GOT3 (cell line): Measurements from ENCODE around the gene SLC5A9.
"Not testable (repeated sequence)": the region's sequence is repeated elsewhere in the genome, so short reads cannot be mapped to it uniquely, and the experiment has no call there.

ENCODE experiments used
- DNase-seq: peaks from one replicate; lab custom pipeline; 2025; ENCODE audit warnings: mixed read lengths; lab: John Stamatoyannopoulos, UW

The SLC5A9 gene

DNA sequence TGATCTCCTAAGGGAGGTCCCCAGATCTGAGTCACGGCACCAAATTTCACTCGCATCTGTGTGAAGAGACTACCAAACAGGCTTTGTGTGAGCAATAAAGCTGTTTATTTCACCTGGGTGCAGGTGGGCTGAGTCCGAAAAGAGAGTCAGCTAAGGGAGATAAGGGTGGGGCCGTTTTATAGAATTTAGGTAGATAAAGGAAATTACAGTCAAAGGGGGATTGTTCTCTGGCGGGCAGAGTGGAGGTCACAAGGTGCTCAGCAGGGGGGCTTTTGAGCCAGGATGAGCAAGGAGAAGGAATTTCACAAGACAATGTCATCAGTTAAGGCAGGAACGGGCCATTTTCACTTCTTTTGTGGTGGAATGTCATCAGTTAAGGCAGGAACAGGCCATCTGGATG lies 8.2 kb upstream of the SLC5A9 start:
- DNase-seq: not testable (repeated sequence)

DNA sequence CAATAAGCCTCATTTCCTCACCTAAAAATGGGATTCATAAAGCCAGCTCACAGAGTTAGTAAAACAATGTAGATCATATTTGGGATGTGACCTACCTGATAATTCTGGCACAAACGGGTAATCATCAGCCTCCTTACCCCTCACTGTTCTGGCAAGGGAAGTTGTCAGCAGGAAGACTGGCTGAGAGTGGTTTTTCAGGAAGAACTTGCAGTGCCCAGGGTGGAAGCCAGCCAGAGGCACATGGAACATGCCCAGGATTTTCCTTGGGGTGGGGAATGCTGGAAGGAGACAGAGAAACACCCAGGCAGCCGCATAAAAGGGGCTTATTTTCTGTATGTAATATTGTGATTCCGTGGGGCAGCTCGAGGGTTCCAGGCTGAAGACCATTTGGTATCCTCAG lies 7.7 kb upstream of the SLC5A9 start:
- no peak for DNase-seq

DNA sequence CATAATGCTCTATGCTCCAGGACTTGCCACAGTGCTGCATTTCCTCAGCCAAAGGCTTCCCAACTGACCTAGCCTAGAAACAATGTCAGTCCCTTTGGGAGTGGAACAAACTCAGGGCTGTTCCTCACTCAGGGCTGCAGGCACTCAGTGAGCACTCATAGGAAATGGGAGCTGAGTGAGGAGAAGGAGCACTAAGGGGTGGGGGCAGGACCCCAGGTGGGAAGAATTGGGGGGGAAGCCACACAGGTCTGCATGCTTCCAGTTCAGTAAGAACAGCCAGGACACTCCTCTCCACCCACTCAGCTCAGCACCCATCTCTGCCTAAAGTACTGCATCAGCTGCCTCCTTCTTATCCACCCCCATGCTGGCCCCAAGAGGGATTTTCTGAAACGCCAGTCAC lies 7.3 kb upstream of the SLC5A9 start:
- no peak for DNase-seq

DNA sequence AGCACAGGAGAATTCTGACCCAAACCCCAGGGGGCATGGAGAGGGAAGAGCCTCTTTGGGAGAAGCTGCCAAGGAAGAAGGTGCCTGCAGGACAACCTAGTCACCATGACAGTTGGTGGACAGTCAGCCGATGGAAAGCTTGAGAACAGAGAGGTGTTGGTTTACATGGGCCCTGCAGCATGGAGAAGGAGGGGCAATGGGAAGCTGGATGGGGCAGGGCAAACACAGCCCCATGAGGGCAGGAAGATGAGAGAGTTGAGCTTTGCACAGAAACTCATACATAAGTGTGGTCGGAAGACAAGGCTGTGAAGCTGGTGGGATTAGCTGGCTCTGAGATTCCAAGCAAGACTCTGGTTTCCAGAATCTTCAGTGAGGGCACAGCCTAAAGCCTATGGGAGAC lies 6.6 kb upstream of the SLC5A9 start:
- no peak for DNase-seq

DNA sequence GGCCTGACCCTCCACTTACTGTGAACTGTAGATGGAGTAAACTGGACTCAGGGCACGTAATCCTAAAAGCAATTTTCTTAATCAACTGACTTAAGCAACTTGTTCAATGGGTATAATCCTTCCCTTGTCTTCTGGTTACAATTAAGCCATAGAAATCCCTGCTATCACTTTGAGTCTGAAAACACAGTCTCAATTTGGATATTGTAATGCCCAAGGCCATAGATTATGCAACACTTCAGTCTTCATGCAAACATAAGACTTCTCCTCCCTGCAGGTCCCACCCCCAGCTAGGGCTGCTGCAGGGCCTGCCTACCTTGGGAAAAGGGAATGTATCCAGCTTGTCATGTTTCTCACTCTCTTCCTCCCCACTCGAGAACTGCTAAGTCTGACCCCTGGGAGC lies 6.2 kb upstream of the SLC5A9 start:
- no peak for DNase-seq

DNA sequence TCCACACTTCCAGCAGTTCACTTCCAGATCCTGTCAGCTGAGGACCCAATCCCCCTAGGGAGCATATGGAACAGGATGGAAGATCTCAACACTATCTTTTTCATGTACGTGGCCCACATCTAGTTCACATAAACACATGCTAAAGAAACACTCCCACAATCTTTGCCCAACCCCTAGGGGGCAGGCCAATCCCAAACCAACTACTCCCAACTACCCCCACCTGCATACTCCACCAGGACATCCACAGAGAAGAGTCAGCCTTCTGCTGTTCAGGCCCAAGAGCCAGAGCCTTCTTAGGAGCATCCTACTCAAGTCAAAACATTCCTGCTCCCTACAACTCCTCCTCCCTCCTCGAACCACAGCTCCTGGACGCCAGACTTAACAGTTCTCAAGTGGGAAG lies 5.6 kb upstream of the SLC5A9 start:
- DNase-seq: no peak

DNA sequence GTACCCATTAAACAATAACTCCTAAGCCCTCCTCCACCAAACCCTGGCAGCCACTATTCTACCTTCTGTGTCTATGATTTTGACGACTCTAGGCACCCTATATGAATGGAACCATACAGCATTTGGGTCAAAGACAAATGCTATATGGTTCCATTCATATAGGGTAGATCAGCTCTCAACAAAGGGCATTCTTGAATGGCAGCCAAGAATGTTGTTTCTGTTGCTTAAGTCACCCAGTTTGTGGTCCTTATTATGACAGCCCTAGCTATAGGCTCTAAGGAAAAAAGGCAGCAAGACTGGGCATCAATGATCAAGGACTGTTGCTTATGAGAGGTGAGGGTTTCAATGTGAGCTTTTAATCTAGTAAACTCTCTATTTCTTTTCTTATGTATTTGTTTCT lies 4.7 kb upstream of the SLC5A9 start:
- DNase-seq: no peak

DNA sequence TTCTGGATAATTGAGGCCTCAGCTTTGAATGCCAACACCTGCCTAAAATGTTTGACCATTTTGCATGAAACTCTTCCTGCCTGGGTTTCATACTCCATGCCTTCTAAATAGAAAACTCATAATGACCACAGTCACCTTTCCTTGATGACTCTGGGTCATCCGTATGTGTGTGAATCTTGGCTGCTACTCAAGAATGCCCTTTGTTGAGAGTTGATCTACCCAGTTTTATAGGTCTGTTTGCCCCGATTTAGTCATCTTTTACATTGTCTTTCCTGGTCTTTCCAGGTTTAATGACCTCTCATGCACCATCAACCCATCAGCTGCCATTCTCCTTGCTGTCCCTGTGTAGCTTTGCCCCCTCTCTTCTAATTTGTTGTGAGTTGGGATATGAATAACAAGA lies 2.7 kb upstream of the SLC5A9 start:
- DNase-seq: no peak

DNA sequence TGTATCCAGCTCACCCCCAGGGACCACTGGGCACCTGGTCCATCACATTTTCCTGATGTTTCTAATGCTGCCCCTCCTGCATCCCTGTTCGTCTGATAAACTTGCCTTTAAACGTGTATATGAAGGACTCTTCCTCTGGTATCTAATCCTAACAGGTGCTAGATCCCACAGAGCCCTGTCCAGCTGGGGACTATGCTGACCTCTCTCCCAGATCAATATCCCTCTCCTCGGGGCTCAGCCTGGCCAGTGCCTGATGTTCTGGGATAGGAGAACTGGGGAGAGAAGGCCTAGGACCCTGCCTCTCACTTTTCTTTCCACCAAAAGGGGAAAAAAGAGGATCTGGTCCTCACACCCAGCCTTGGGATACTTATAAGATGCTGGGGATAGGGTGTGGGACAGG lies 1.4 kb upstream of the SLC5A9 start:
- DNase-seq: no peak

DNA sequence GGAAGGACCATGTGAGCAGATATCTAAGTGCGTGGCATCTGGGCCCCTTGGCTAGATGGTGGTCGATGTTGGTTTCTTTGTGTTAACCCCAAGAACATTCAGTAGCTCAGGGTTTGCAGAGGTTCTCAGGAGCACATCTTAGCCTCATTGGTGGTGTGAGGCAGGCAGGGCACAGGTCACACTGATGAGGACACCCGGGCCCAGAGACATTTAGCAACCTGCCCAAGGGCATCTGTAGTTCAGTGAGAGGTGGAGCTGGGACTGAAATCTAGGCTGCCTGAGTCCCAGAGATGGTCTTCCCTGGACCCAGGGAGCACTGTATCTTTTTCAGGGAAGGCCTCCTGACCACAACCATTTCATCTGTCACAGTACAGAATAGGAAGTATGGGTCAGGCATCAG lies 859 bp upstream of the SLC5A9 start:
- no peak for DNase-seq

DNA sequence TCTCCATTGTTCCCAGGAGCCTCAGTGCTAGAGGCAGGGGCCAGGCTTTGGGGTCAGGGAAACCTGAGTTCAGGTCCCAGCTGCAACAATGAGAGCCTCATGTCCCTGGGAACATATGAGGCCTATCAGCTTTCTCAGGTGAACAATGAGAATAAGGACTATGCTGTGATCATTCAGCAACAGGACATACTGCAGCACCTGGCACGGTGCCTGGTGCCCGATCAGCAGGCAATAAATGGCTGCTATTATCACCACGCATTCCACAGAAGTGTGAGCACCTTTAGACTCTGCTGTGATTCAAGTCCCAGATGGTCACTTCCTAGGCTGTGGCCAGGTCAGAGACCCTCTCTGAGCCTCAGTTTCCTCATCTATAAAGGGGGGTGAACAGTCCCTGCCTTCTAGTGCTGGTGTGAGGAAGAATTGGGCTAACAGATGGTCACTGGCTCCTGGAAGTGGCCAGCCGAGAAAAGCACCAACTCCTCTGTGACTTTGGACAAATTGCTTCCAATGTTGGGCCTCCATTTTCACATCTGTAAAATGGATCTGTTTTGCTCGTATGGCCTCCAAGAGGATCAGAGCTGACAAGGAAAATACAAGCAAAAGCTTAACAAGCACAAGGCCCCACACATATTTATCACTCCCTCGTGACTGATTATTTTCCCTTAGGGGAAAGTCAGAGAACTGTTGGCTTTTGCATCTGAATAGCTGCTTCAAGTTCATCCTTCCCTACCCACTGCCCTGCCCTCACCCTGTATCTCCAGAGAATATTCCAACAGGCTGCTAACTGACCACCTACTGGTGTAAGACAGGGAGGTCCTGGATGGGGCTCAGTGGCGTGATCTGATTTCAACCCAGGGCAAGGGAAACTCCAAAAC lies 1.1 kb downstream of the SLC5A9 start:
- DNase-seq: no peak

DNA sequence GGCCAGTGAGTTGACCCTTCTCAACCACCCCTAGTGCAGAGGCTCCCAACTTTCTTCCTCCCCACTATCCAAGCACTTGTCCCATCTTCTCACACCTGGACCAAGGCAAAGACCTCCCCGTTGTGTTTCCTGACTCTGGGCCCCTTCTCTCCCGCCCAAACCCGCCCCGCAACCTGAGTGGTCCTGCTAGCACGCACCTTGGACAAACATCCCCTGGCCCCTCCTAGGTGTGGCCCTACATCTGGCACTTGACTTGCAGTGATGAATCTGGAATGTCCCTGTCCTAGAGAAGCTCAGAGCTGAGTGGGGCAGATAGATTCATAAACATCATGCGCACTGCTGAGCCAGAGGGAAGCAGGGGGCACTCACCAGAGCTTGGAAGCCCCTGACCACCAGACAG lies 2.3 kb downstream of the SLC5A9 start:
- no peak for DNase-seq

DNA sequence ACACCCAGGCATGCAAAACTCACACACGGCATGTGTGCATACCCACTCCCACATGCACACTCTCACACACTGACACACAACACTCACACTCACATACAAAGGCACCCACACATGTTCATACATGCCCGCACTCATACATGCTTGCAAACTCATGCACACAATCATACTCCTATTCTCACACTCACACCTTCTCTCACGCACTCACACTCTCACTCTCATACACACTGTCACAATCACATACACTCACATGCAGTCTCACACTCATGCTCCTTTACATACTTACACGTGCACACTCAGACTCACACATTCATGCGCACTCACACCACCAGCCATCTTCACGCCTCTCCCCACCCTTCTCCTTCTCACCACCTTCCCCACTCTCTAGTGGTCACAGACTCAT lies 3.1 kb downstream of the SLC5A9 start:
- DNase-seq: no peak

DNA sequence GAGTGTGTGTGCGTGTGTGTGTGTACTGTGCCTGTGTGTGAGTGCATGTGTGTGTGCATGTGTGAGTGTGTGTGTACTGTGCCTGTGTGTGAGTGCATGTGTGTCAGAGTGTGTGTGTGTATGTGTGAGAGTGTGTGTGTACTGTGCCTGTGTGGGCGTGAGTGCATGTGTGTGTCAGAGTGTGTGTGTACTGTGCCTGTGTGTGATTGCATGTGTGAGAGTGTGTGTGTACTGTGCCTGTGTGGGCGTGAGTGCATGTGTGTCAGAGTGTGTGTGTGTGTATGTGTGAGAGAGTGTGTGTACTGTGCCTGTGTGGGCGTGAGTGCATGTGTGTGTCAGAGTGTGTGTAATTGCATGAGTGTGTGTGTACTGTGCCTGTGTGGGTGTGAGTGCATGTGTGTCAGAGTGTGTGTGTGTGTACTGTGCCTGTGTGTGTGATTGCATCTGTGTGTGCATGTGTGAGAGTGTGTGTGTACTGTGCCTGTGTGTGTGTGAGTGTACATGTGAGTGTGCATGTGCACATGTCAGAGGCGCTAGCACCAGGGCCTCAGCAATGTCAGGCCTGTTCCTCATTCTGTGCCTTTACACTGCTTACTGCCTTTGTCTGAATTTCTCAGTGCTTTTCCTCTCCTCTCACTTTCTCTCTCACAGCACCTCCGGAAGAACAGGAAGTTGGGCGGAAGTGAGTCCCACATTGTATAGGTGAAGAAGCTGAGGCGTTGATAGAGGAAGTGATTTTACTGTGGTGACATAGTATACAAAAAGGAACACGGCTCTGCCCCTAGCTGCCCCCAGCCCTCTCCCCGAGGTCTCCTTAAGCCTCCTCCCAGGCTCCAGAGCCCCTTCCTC lies 4.9 kb downstream of the SLC5A9 start:
- no peak for DNase-seq

DNA sequence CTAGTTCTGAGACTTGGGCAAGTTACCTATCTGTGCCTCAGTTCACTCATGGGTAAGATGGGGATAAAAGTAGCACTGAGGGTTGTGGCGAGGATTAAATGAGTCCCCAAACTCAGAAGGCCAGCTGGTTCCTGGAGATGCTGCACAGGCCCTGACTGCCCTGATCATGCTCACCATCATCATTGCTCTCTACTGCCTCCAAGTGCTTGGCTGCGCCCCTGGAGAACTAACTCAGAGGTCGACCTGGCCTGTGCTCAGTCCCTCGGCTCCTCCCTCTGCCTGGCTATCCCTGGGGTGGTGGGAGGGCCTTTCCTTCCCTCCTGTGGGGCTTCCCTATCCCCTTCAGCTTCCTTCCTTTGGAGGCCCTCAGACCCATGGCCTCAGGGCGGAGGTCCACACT lies 5.6 kb downstream of the SLC5A9 start:
- DNase-seq: no peak

DNA sequence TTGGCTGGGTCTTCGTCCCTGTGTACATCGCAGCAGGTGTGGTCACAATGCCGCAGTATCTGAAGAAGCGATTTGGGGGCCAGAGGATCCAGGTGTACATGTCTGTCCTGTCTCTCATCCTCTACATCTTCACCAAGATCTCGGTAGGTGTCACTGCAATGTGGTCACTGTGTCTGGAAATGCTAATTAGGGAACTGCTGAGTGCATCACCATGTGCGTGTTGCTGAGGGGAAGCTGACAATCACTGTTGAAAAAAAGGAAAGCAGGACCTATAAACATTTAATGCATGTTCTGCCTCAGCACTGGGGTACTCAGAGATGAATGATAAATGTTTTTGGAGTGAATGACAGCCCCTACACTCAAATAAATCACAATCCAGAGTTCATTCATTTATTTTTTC lies 6.8 kb downstream of the SLC5A9 start:
- DNase-seq: no peak

DNA sequence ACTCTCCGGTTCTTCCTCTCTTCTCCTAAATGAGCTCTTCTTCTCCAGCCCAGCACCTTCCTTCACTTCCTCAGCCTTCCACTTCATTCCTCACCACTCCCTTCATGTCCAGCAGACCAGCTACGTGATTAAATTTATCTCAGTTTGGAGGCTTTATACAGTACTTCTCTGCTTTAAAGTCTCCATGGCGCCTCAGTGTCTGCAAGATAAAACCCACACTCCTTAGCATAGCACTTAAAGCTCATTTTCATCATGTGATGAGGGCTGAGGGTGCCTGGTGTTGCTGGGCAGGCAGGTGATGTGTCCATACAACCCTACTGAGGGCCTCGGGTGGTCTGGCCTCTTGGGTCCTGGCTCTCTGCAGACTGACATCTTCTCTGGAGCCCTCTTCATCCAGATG lies 7.7 kb downstream of the SLC5A9 start:
- DNase-seq: no peak

DNA sequence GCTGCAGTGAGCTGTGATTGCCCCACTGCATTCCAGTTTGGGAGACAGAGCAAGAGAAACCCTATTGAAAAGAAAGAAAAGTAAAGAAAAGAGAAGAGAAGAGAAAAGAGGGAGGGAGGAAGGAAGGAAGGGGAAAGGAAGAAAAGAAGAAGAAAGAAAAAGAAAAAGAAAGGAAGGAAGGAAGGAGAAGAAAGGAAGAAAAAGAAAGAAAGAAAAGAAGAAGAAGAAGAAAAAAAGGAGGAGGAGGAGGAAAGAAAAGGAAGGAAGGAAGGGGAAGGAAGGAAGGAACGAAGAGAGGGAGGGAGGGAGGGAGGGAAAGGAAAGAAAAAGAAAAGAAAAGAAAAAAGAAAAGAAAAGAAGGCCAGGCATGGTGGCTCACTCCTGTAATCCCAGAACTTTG lies 10.2 kb downstream of the SLC5A9 start:
- no peak for DNase-seq

DNA sequence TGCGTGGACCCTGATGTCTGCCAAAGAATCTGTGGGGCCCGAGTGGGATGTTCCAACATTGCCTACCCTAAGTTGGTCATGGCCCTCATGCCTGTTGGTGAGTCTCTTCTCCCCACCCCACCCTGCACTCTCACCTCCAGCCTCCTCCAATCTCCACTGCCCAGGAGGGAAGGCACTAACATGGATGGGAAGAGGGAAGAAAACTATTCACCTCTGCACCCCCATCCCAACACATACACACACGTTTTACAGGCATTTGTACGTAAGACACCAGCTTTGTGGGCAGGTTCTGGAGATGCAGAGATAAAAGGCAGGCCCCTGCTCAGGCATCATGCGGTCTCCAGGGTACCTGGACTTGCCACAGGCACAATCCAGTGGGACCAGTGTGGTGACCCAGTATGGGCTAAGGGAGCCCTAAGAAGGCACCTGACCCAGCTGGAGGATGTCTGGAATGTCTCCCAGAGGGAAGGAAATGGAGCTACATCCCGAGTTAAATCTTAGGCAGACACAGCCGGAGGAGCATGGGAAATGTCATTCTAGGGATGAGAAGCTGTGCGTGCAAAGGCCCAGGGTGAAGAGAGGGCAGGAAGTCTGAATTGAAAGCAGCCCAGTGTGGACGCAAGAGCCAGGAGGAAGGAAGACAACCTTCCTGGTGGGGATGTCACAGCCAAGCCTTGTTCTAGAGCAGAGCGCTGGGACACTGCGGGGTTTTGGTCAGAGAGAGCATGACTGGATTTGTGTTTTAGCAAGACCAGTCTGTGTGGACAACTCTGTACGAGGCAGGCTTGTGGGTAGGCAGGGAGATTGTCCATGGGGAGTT lies 11.4 kb downstream of the SLC5A9 start:
- no peak for DNase-seq

DNA sequence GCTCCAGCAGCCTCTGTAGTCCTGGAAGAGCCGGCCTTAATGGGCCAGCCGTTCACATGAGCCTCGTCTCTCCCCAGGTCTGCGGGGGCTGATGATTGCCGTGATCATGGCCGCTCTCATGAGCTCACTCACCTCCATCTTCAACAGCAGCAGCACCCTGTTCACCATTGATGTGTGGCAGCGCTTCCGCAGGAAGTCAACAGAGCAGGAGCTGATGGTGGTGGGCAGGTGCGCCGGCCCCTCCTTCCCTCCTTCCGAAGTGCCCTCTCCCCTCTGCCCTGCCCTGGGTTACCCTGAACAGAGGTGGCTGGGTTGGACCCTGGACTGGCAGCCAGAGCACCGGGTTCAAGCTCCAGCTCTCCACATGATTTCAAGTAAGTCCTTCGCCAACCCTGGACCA lies 13.1 kb downstream of the SLC5A9 start:
- DNase-seq: no peak

DNA sequence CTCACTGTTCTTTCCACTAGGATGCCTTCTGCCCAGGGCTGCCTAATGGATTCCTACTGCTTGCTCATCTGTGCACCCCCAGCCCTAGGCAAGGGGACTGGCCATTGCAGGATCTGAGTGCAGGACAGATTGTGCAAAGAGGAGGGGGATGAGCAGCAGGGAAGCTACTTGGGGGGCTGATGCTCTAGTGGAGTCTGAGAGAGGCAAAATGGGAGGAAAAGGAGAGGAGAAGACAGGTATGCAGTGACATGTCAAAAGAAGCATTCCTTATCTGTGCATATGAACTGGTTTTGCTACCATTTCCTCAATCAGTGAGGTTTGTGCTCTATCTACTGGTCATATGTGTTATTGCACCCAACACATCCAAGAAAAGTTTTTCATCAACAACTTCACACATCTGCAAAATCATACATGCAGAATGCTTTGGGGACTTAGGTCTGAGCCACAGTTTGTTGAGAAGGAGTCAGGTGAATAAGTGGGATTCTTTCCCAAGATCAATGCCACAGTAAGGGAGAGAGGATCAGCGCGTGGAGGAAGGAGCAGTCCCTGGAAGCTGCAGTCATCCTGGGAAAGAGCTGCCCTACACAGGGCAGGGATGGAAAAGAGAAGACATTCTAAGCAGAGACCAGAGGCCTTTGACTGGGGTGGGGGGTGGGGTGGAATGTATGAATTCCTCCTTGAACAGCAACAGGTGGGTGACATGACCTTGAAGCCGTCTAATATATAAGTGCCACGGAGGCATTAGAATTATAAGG lies 14.4 kb downstream of the SLC5A9 start:
- no peak for DNase-seq
